ENCODE measurements around the gene PRCD.

- TF ChIP-seq CTCF (IDR thresholded peaks at IDR 0.05): no peak
- no peak for TF ChIP-seq POLR2A (IDR thresholded peaks at IDR 0.05)
Measured at GRCh38 chr17:76513306-76513692, 26.5 kb upstream of the PRCD start.

All from testis (tissue), 2 donors.